Measurements from ENCODE around the gene PRRX2.

GRCh38 chr9:129710169-129710453 lies 44.7 kb downstream of the PRRX2 start:
- TF ChIP-seq CTCF (IDR thresholded peaks at IDR 0.05), result no peak
- no peak for TF ChIP-seq POLR2A (IDR thresholded peaks at IDR 0.05)
